Stomach (tissue), 4 donors: Measurements from ENCODE around the gene CRACDL.

Source experiments
- POLR2A ChIP-seq, 4 donors: fragments of 450-650 bp; IDR thresholded peaks; one replicate each; pipeline ENCODE4 v1.6.1; 2016; ENCODE audit warnings: antibody characterized with exemption in 4 of 4, control low read depth in 2 of 4, mild to moderate bottlenecking in 1 of 4, moderate library complexity in 1 of 4
- POLR2AphosphoS5 ChIP-seq, 3 donors: sonication (generic); formaldehyde crosslinking; IDR thresholded peaks; one replicate each; pipeline ENCODE4 v1.6.1; 2016; ENCODE audit warnings: antibody characterized with exemption in 3 of 3
- TF ChIP-seq, protein P1 (sequence below), 7 experiments: fragments of 450-650 bp in 4 of 7; fragments of 200-600 bp in 3 of 7; sonication (generic) in 3 of 7; IDR thresholded peaks; one replicate each; pipeline ENCODE4 v1.5.1; 2016 to 2019; ENCODE audit warnings: antibody characterized with exemption in 7 of 7, control low read depth in 2 of 7, mild to moderate bottlenecking in 1 of 7

- TF ChIP-seq POLR2A (IDR thresholded peaks at IDR 0.05) (no peak), POLR2AphosphoS5 (IDR thresholded peaks at IDR 0.05) (no peak)
- TF ChIP-seq, protein P1, sequence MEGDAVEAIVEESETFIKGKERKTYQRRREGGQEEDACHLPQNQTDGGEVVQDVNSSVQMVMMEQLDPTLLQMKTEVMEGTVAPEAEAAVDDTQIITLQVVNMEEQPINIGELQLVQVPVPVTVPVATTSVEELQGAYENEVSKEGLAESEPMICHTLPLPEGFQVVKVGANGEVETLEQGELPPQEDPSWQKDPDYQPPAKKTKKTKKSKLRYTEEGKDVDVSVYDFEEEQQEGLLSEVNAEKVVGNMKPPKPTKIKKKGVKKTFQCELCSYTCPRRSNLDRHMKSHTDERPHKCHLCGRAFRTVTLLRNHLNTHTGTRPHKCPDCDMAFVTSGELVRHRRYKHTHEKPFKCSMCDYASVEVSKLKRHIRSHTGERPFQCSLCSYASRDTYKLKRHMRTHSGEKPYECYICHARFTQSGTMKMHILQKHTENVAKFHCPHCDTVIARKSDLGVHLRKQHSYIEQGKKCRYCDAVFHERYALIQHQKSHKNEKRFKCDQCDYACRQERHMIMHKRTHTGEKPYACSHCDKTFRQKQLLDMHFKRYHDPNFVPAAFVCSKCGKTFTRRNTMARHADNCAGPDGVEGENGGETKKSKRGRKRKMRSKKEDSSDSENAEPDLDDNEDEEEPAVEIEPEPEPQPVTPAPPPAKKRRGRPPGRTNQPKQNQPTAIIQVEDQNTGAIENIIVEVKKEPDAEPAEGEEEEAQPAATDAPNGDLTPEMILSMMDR (IDR thresholded peaks at IDR 0.05): no peak
Observed at GRCh38 chr2:98907385-98907784, 28.6 kb downstream of the CRACDL start.
